ENCODE data around the gene RUSF1. TPM values are rescaled to one million over a fixed set of nuclear protein-coding genes. Genes with fewer than 3 reads are reported as not detected.
A peak's percentile ranks its signal among the peaks of the same experiment; 100 is the strongest.

Gene RUSF1
- total and polyA plus RNA-seq, 9 of the 15 experiments (the other 6 are each of a cell fraction or from before 2014, with no cell fraction given), result 0.80 to 52.8 (median 27.6) TPM

GRCh38 chr16:31466381-31466841 is 41.8 kb downstream of the RUSF1 start:
- intact Hi-C loops (cut with micrococcal nuclease), result no loop called here
- no TSS peak for BruUV-seq (replicated peaks)
- peak in 1 of 4 experiments; percentile 4 for DNase-seq (ENCODE audit: extremely low read depth in 1 of 4, low spot score in 3 of 4)

DNA sequence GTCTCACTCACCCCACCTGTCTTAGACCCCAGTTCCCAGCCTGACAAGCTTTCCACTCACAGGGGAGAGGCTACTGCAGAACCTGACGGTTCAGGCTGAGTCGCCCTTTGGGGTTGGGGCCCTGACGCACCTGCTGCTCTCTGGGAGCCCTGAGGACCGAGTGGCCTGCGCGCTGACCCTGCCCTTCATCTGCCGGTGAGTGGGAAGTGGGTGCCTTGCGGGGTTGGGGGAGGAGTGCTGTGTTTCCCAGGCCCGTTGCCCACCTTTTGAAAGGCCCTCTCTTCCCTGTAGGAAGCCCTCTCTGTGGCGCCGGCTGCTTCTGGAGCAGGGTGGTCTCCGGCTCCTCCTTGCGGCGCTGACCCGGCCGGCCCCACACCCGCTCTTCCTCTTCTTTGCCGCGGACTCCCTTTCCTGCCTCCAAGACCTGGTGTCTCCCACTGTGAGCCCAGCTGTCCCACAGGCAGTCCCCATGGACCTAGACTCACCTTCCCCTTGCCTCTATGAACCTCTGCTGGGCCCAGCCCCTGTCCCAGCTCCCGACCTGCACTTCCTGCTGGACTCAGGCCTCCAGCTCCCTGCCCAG is 42.3 kb downstream of the RUSF1 start:
- 77% methylated on average over 12 of the region's 20 CpGs for WGBS (ENCODE audit: insufficient coverage, low coverage, missing lambda C conversion rate)
- BruUV-seq (replicated peaks), result no TSS peak
- Histone ChIP-seq H3K27ac (ENCODE audit: extremely low read depth, low read depth, low read length) (no peak overlapping the region), H3K4me2 (ENCODE audit: insufficient read depth, low read length) (no peak overlapping the region), H3K79me2 (ENCODE audit: control insufficient read depth, insufficient read depth, low read length) (peaks cover 5% of the 10 kb centered on the region; the same call in 1 of the 3 replicates), H3K4me3 (no peak overlapping the region), H3K9me1 (ENCODE audit: control insufficient read depth, insufficient read depth, low read length) (no peaks in the 10 kb centered on the region), H2AFZ (ENCODE audit: low read depth, low read length) (no peak overlapping the region), H3K9me3 (replicated peaks; ENCODE audit: control insufficient read depth, insufficient read depth, low read depth, low read length) (no peaks in the 10 kb centered on the region), H3K4me1 (replicated peaks in 1 of 2; ENCODE audit: control insufficient read depth in 2 of 2, insufficient read depth in 2 of 2, low read length in 2 of 2) (peaks cover 0 to 21% of the 10 kb centered on the region in 2 experiments; a peak in 1 of 5 replicates), H3K27me3 (ENCODE audit: control insufficient read depth in 2 of 2, insufficient read depth in 2 of 2, low read length in 2 of 2) (no peaks in the 10 kb centered on the region), H3K36me3 (ENCODE audit: control insufficient read depth, insufficient read depth, low read length) (peaks cover 48% of the 10 kb centered on the region; the same call in 2 of the 3 replicates), H4K20me1 (replicated peaks; ENCODE audit: control insufficient read depth, insufficient read depth, low read length) (no peaks in the 10 kb centered on the region), H3K9ac (ENCODE audit: insufficient read depth in 1 of 2, low read depth in 2 of 2, low read length in 2 of 2) (0 out of 4 replicates have a peak overlapping the region, but pooled peaks of 1 of the 2 experiments have one; percentile 35)
- intact Hi-C loops (cut with micrococcal nuclease), result no loop called here
- FAIRE-seq (no peak), DNase-seq (ENCODE audit: extremely low read depth in 1 of 4, low spot score in 3 of 4) (peak in 1 of 4 experiments; percentile 4), ATAC-seq (no peak)
- POLR2A ChIA-PET, result no interaction called here
- in situ Hi-C loops (cut with MboI), result no loop called here
- CTCF ChIA-PET (ENCODE audit: low intra/inter-chr PET ratio), result interaction anchor here (0.6 kb wide), 1 partner anchor 234 kb away, joined by 5 read pairs; no protein-coding TSS in a partner anchor
- TF ChIP-seq ZNF57 (CRISPR knock-in tag; IDR thresholded peaks at IDR 0.05), result no peak
- TF ChIP-seq STAT5A (IDR thresholded peaks at IDR 0.05; ENCODE audit: borderline replicate concordance, low read length), result no peak
- no peak for TF ChIP-seq KDM1A (IDR thresholded peaks at IDR 0.05)
- no peak for TF ChIP-seq MXI1 (IDR thresholded peaks at IDR 0.05; ENCODE audit: low read depth, low read length)
- TF ChIP-seq LEF1 (IDR thresholded peaks at IDR 0.05), result no peak
- no peak for TF ChIP-seq JUNB (CRISPR knock-in tag; conservative IDR thresholded peaks at IDR 0.05)
- no peak for TF ChIP-seq BCLAF1 (IDR thresholded peaks at IDR 0.05; ENCODE audit: borderline replicate concordance in 1 of 2, control insufficient read depth in 1 of 2, low read depth in 2 of 2, low read length in 1 of 2)
- TF ChIP-seq HDAC1 (IDR thresholded peaks at IDR 0.05), result no peak
- no peak for TF ChIP-seq ZNF384 (IDR thresholded peaks at IDR 0.05; ENCODE audit: low read depth, low read length)
- no peak for TF ChIP-seq FOXA1 (IDR thresholded peaks at IDR 0.05; ENCODE audit: borderline replicate concordance)
- TF ChIP-seq PURB (CRISPR knock-in tag; IDR thresholded peaks at IDR 0.05; ENCODE audit: low read depth), result no peak
- TF ChIP-seq ZEB2 (IDR thresholded peaks at IDR 0.05), result no peak
- no peak for TF ChIP-seq TCF3 (CRISPR knock-in tag; IDR thresholded peaks at IDR 0.05)

More at GRCh38 chr16:31466381-31466841, 41.8 kb downstream of the RUSF1 start:
- Histone ChIP-seq H4K20me1 (replicated peaks; ENCODE audit: control insufficient read depth, insufficient read depth, low read length) (no peaks in the 10 kb centered on the region), H3K36me3 (ENCODE audit: control insufficient read depth, insufficient read depth, low read length) (peaks cover 45% of the 10 kb centered on the region; the same call in 2 of the 3 replicates), H3K79me2 (ENCODE audit: control insufficient read depth, insufficient read depth, low read length) (no peaks in the 10 kb centered on the region), H3K4me1 (replicated peaks in 1 of 2; ENCODE audit: control insufficient read depth in 2 of 2, insufficient read depth in 2 of 2, low read length in 2 of 2) (peaks cover 0 to 21% of the 10 kb centered on the region in 2 experiments; a peak in 1 of 5 replicates), H3K27ac (ENCODE audit: extremely low read depth, low read depth, low read length) (no peak overlapping the region), H3K4me2 (ENCODE audit: insufficient read depth, low read length) (no peak overlapping the region), H3K4me3 (no peak overlapping the region), H3K9me1 (ENCODE audit: control insufficient read depth, insufficient read depth, low read length) (no peaks in the 10 kb centered on the region), H3K9ac (ENCODE audit: insufficient read depth in 1 of 2, low read depth in 2 of 2, low read length in 2 of 2) (0 out of 4 replicates have a peak overlapping the region, but pooled peaks of 1 of the 2 experiments have one; percentile 35), H3K9me3 (replicated peaks; ENCODE audit: control insufficient read depth, insufficient read depth, low read depth, low read length) (no peaks in the 10 kb centered on the region), H2AFZ (ENCODE audit: low read depth, low read length) (no peak overlapping the region), H3K27me3 (ENCODE audit: control insufficient read depth in 2 of 2, insufficient read depth in 2 of 2, low read length in 2 of 2) (no peaks in the 10 kb centered on the region)
- ChIA-PET POLR2A (no interaction called here), CTCF (ENCODE audit: low intra/inter-chr PET ratio) (no interaction called here)
- TF ChIP-seq RBFOX2 (IDR thresholded peaks at IDR 0.05; ENCODE audit: low read depth, low read length) (peak; percentile 42), ZNF778 (CRISPR knock-in tag; IDR thresholded peaks at IDR 0.05) (no peak), RHOXF2B (CRISPR knock-in tag; conservative IDR thresholded peaks at IDR 0.05) (no peak)
- FAIRE-seq, result no peak
- no peak for ATAC-seq
- in situ Hi-C loops (cut with MboI), result no loop called here
- 88% methylated on average over 8 of the region's 18 CpGs for WGBS (ENCODE audit: insufficient coverage, low coverage, missing lambda C conversion rate)

All from K562 (cell line).